Ishikawa (cell line): Measurements from ENCODE around the gene TMEM178B.
A peak's percentile ranks its signal among the peaks of the same experiment; 100 is the strongest.

ENCODE experiments used
- CEBPB ChIP-seq: IDR thresholded peaks from 2 replicates; pipeline ENCODE4 v1.6.1; 2012
- CREB1 ChIP-seq: IDR thresholded peaks from 2 replicates; pipeline ENCODE4 v1.6.1; 2012; ENCODE audit warnings: low read depth
- EGR1 ChIP-seq: IDR thresholded peaks from 2 replicates; pipeline ENCODE4 v1.6.1; 2012
- EP300 ChIP-seq: IDR thresholded peaks from 2 replicates; pipeline ENCODE4 v1.6.1; 2012; ENCODE audit warnings: borderline replicate concordance
- FOXM1 ChIP-seq: IDR thresholded peaks from 2 replicates; pipeline ENCODE4 v1.6.1; 2012; ENCODE audit warnings: low read depth, borderline replicate concordance
- NFIC ChIP-seq: IDR thresholded peaks from 2 replicates; pipeline ENCODE4 v1.6.1; 2012
- RAD21 ChIP-seq: IDR thresholded peaks from 2 replicates; pipeline ENCODE4 v1.6.1; 2012; ENCODE audit warnings: low read depth
- TAF1 ChIP-seq: IDR thresholded peaks from 2 replicates; pipeline ENCODE4 v1.6.1; 2012; ENCODE audit warnings: low read depth, mild to moderate bottlenecking
- TCF12 ChIP-seq: IDR thresholded peaks from 2 replicates; pipeline ENCODE4 v1.6.1; 2012; ENCODE audit warnings: low read depth
- TEAD4 ChIP-seq: IDR thresholded peaks from 2 replicates; pipeline ENCODE4 v1.6.1; 2012
- USF1 ChIP-seq: IDR thresholded peaks from 2 replicates; pipeline ENCODE4 v1.6.1; 2012
- YY1 ChIP-seq: IDR thresholded peaks from 2 replicates; pipeline ENCODE4 v1.6.1; 2012; ENCODE audit warnings: low read depth
- ZBTB7A ChIP-seq: IDR thresholded peaks from 2 replicates; pipeline ENCODE4 v1.6.1; 2012; ENCODE audit warnings: low read depth
- TF ChIP-seq, protein P1 (sequence below): IDR thresholded peaks from 2 replicates; pipeline ENCODE4 v1.6.1; 2012
- TF ChIP-seq, protein P2 (sequence below): IDR thresholded peaks from 2 replicates; pipeline ENCODE4 v1.6.1; 2012; ENCODE audit warnings: low read depth, mild to moderate bottlenecking

The TMEM178B gene

GRCh38 chr7:141073641-141074161 lies at the start of gene TMEM178B:
TSS of gene TMEM178B (plus strand) at chr7:141074064.
- TF ChIP-seq RAD21: no peak
- TF ChIP-seq TEAD4: no peak
- TF ChIP-seq USF1: no peak

GRCh38 chr7:141024668-141025067 lies 49.2 kb upstream of the TMEM178B start:
- TF ChIP-seq EGR1 (no peak), NFIC (no peak), TEAD4 (no peak), YY1 (no peak), CREB1 (no peak), EP300 (no peak)
- TF ChIP-seq, protein P1, sequence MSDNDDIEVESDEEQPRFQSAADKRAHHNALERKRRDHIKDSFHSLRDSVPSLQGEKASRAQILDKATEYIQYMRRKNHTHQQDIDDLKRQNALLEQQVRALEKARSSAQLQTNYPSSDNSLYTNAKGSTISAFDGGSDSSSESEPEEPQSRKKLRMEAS: no peak

DNA sequence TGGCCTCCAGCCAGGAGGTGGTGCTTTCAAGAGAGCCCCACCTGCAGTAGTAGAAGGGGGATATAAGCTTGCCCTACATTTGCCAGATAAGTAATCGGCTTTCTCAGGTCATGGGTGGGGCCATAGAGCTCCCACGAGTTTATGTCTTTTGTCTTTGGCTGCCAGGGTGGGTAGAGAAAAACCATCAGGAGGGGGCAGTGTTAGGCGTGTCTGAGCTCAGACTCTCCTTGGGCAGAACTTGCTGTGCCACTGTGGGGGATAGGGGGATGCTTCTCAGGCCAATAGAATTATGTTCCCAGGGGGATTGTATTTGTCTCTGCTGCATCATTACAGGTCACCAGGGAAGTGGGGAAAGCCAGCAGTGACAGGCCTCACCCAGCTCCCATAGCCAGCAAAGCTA lies 46.8 kb upstream of the TMEM178B start:
- TF ChIP-seq TAF1 (no peak), TCF12 (no peak), ZBTB7A (no peak), NFIC (no peak), CEBPB (no peak), EGR1 (no peak), USF1 (no peak), TEAD4 (no peak), YY1 (no peak), RAD21 (no peak; the same call in 1 of the 2 replicates), CREB1 (no peak), FOXM1 (no peak), EP300 (no peak)
- TF ChIP-seq, protein P2, sequence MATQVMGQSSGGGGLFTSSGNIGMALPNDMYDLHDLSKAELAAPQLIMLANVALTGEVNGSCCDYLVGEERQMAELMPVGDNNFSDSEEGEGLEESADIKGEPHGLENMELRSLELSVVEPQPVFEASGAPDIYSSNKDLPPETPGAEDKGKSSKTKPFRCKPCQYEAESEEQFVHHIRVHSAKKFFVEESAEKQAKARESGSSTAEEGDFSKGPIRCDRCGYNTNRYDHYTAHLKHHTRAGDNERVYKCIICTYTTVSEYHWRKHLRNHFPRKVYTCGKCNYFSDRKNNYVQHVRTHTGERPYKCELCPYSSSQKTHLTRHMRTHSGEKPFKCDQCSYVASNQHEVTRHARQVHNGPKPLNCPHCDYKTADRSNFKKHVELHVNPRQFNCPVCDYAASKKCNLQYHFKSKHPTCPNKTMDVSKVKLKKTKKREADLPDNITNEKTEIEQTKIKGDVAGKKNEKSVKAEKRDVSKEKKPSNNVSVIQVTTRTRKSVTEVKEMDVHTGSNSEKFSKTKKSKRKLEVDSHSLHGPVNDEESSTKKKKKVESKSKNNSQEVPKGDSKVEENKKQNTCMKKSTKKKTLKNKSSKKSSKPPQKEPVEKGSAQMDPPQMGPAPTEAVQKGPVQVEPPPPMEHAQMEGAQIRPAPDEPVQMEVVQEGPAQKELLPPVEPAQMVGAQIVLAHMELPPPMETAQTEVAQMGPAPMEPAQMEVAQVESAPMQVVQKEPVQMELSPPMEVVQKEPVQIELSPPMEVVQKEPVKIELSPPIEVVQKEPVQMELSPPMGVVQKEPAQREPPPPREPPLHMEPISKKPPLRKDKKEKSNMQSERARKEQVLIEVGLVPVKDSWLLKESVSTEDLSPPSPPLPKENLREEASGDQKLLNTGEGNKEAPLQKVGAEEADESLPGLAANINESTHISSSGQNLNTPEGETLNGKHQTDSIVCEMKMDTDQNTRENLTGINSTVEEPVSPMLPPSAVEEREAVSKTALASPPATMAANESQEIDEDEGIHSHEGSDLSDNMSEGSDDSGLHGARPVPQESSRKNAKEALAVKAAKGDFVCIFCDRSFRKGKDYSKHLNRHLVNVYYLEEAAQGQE: no peak
- TF ChIP-seq, protein P1: no peak

DNA sequence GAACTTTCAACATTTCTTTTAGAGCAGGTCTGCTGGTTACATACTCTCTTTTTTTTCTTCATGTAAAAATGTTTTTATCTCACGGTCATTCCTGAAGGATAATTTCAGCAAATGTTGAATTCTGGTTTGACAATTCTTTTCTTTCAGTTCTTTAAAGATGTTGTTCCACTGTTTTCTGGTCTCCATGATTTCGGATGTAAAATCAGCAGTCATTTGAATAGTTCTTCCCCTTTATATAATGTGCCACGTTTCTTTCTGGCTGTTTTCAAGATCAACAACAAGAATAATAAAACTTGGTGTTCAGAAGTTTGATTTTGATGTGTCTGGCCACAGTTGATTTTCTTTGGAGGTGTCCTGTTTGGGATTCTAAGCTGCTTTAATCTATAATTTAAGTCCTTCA lies 45.1 kb upstream of the TMEM178B start:
- TF ChIP-seq EP300 (no peak), CREB1 (no peak), NFIC (no peak)

DNA sequence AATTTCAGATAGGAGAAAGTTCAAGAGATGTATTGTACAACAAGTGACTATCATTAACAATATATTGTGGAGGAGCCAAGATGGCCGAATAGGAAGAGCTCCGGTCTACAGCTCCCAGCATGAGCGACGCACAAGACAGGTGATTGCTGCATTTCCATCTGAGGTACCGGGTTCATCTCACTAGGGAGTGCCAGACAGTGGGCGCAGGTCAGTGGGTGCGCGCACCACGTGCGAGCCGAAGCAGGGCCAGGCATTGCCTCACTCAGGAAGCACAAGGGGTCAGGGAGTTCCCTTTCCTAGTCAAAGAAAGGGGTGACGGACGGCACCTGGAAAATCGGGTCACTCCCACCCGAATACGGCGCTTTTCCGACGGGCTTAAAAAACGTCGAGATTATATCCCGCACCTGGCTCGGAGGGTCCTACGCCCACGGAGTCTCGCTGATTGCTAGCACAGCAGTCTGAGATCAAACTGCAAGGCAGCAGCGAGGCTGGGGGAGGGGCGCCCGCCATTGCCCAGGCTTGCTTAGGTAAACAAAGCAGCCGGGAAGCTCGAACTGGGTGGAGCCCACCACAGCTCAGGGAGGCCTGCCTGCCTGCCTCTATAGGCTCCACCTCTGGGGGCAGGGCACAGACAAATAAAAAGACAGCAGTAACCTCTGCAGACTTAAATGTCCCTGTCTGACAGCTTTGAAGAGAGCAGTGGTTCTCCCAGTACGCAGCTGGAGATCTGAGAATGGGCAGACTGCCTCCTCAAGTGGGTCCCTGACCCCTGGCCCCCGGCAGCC lies 41.1 kb upstream of the TMEM178B start:
- TF ChIP-seq, protein P1: 0 out of 2 replicates have a peak, but pooled peaks have one; percentile 29

GRCh38 chr7:141039376-141039775 lies 34.5 kb upstream of the TMEM178B start:
- TF ChIP-seq EP300: no peak
- TF ChIP-seq ZBTB7A: no peak
- TF ChIP-seq TAF1: no peak
- TF ChIP-seq TCF12: no peak
- no peak for TF ChIP-seq USF1
- TF ChIP-seq NFIC: no peak
- TF ChIP-seq, protein P2: no peak
- no peak for TF ChIP-seq CEBPB
- no peak for TF ChIP-seq RAD21
- TF ChIP-seq, protein P1: no peak
- TF ChIP-seq FOXM1: no peak
- TF ChIP-seq EGR1: no peak
- TF ChIP-seq YY1: no peak
